H1 (cell line): ENCODE measurements around the gene MRPL9. TPM values are rescaled to one million over a fixed set of nuclear protein-coding genes. Genes with fewer than 3 reads are reported as not detected.
A peak's percentile ranks its signal among the peaks of the same experiment; 100 is the strongest.

Source experiments
- CTCF ChIA-PET: fragments of 300-600 bp; sonication (Branson Sonifier 250); formaldehyde crosslinking; loops from one replicate; lab custom pipeline; 2021; ENCODE audit not compliant: partially characterized antibody; lab: Charles Lee
- POLR2A ChIA-PET: fragments of 300-600 bp; sonication (Branson Sonifier 250); formaldehyde crosslinking; loops from one replicate; lab custom pipeline; 2021; ENCODE audit warnings: inconsistent platforms; ENCODE audit not compliant: partially characterized antibody; lab: Charles Lee
- DNase-seq, 2 experiments: peaks; one replicate each; pipeline versions ENCODE4 v3.0.0 to v3.0.0-alpha.2; 2010 to 2022; ENCODE audit warnings: low spot score in 2 of 2, low read depth in 1 of 2, mixed read lengths in 1 of 2
- FAIRE-seq: peaks from 2 replicates; lab custom pipeline; 2011; peaks lifted over from hg19 to GRCh38; lab: Jason Lieb, UNC
- H2AFZ ChIP-seq: 2 replicates; pipeline ENCODE4 v1.8.1; 2012; ENCODE audit warnings: low read length, inconsistent platforms
- H2AK5ac ChIP-seq: 2 replicates; pipeline ENCODE4 v1.6.1; 2013; ENCODE audit warnings: low read depth, low read length
- H2BK120ac ChIP-seq: replicated peaks from 2 replicates; pipeline ENCODE3; 2013; ENCODE audit warnings: low read depth, low read length, inconsistent platforms
- H2BK12ac ChIP-seq: 2 replicates; pipeline ENCODE4 v1.6.1; 2013; ENCODE audit warnings: low read depth, low read length
- H2BK15ac ChIP-seq: 2 replicates; pipeline ENCODE4 v1.6.1; 2013; ENCODE audit warnings: low read length
- H2BK20ac ChIP-seq: 2 replicates; pipeline ENCODE4 v1.6.1; 2013; ENCODE audit warnings: low read length
- H2BK5ac ChIP-seq: 2 replicates; pipeline ENCODE4 v1.6.1; 2013; ENCODE audit warnings: low read depth, low read length
- H3K14ac ChIP-seq: 2 replicates; pipeline ENCODE4 v1.6.1; 2013; ENCODE audit warnings: inconsistent platforms; ENCODE audit not compliant: insufficient read length
- H3K18ac ChIP-seq: 2 replicates; pipeline ENCODE4 v1.6.1; 2013; ENCODE audit warnings: low read length; ENCODE audit errors: extremely low read depth
- H3K23ac ChIP-seq: 2 replicates; pipeline ENCODE4 v1.6.1; 2013; ENCODE audit warnings: inconsistent platforms; ENCODE audit not compliant: insufficient read length
- H3K23me2 ChIP-seq: 2 replicates; pipeline ENCODE4 v1.6.1; 2013; ENCODE audit warnings: low read depth, low read length
- H3K27ac ChIP-seq: 2 replicates; pipeline ENCODE4 v1.6.1; 2011; ENCODE audit warnings: low read depth, low read length, inconsistent platforms
- H3K27me3 ChIP-seq, 4 experiments: replicated peaks in 1 of 4; 1 replicate in 1 of 4; 2 replicates in 3 of 4; pipeline versions ENCODE4 v1.6.1 to v1.8.1; 2011 to 2013; ENCODE audit warnings: low read length in 3 of 4, mild to moderate bottlenecking in 3 of 4, inconsistent platforms in 2 of 4, mixed read lengths in 2 of 4, moderate library complexity in 1 of 4; ENCODE audit not compliant: control insufficient read depth in 3 of 4, insufficient read depth in 3 of 4; ENCODE audit errors: extremely low read depth in 1 of 4
- H3K36me3 ChIP-seq, 4 experiments: 2 replicates each; pipeline versions ENCODE4 v1.6.1 to v1.8.1; 2011 to 2013; ENCODE audit warnings: mild to moderate bottlenecking in 4 of 4, low read length in 3 of 4, moderate library complexity in 2 of 4, control low read depth in 1 of 4, inconsistent platforms in 1 of 4; ENCODE audit not compliant: insufficient read depth in 4 of 4, control insufficient read depth in 2 of 4
- H3K4ac ChIP-seq: replicated peaks from 2 replicates; pipeline ENCODE3; 2013; ENCODE audit warnings: low read length, low read depth, mixed read lengths, inconsistent platforms; ENCODE audit not compliant: insufficient read length
- H3K4me1 ChIP-seq, 4 experiments: replicated peaks in 1 of 4; 1 replicate in 1 of 4; 2 replicates in 3 of 4; pipeline versions ENCODE4 v1.6.1 to v1.8.1; 2011 to 2013; ENCODE audit warnings: low read length in 3 of 4, inconsistent platforms in 2 of 4, mixed read lengths in 1 of 4; ENCODE audit not compliant: insufficient read depth in 4 of 4, control insufficient read depth in 3 of 4
- H3K4me2 ChIP-seq, 2 experiments: 2 replicates each; pipeline versions ENCODE4 v1.6.1 to v1.8.1; 2011 to 2013; ENCODE audit warnings: low read depth in 2 of 2, low read length in 2 of 2, control low read depth in 1 of 2, inconsistent platforms in 1 of 2, mild to moderate bottlenecking in 1 of 2; ENCODE audit not compliant: insufficient read depth in 1 of 2
- H3K4me3 ChIP-seq, 4 experiments: fragments of 200-600, 300-600 bp in 1 of 4; sonication (generic), shearing (Covaris generic), sonication (Bioruptor Twin) in 1 of 4; 2 replicates each; pipeline versions ENCODE4 v1.5.1 to v1.8.1; 2011 to 2016; ENCODE audit warnings: low read length in 4 of 4, low read depth in 3 of 4, control low read depth in 2 of 4, inconsistent platforms in 2 of 4, mild to moderate bottlenecking in 2 of 4, mixed read lengths in 1 of 4, moderate library complexity in 1 of 4; ENCODE audit not compliant: insufficient read depth in 2 of 4; ENCODE audit errors: extremely low read depth in 1 of 4
- H3K56ac ChIP-seq: replicated peaks from 2 replicates; pipeline ENCODE3; 2013; ENCODE audit warnings: low read depth, mild to moderate bottlenecking, mixed read lengths, low read length, inconsistent platforms; ENCODE audit not compliant: insufficient read length
- H3K79me1 ChIP-seq: 2 replicates; pipeline ENCODE4 v1.6.1; 2013; ENCODE audit warnings: low read depth, low read length, control low read depth
- H3K79me2 ChIP-seq, 2 experiments: 2 replicates each; pipeline versions ENCODE4 v1.6.1 to v1.8.1; 2012 to 2013; ENCODE audit warnings: low read length in 2 of 2, mild to moderate bottlenecking in 2 of 2, inconsistent platforms in 1 of 2; ENCODE audit not compliant: insufficient read depth in 2 of 2, control insufficient read depth in 1 of 2
- H3K9ac ChIP-seq, 4 experiments: replicated peaks in 1 of 4; 1 replicate in 1 of 4; 2 replicates in 3 of 4; pipeline versions ENCODE4 v1.6.1 to v1.8.1; 2011 to 2013; ENCODE audit warnings: low read depth in 3 of 4, low read length in 3 of 4, control low read depth in 2 of 4, mild to moderate bottlenecking in 2 of 4, moderate library complexity in 2 of 4, inconsistent platforms in 1 of 4; ENCODE audit errors: extremely low read depth in 1 of 4
- H3K9me3 ChIP-seq, 2 experiments: 2 replicates each; pipeline versions ENCODE4 v1.6.1 to v1.8.1; 2012 to 2013; ENCODE audit warnings: mild to moderate bottlenecking in 2 of 2, moderate library complexity in 2 of 2, control low read depth in 1 of 2, inconsistent platforms in 1 of 2, low read depth in 1 of 2, low read length in 1 of 2, mixed read lengths in 1 of 2; ENCODE audit not compliant: insufficient read depth in 2 of 2
- H4K20me1 ChIP-seq, 2 experiments: replicated peaks in 1 of 2; 2 replicates each; pipeline versions ENCODE3 to v1.8.1; 2011 to 2013; ENCODE audit warnings: inconsistent platforms in 2 of 2, low read length in 2 of 2, mild to moderate bottlenecking in 1 of 2; ENCODE audit not compliant: insufficient read depth in 2 of 2, control insufficient read depth in 1 of 2
- H4K5ac ChIP-seq: 2 replicates; pipeline ENCODE4 v1.6.1; 2013; ENCODE audit warnings: low read length, low read depth, mixed read lengths, inconsistent platforms; ENCODE audit not compliant: insufficient read length
- H4K8ac ChIP-seq: 2 replicates; pipeline ENCODE4 v1.8.0; 2013; ENCODE audit warnings: mild to moderate bottlenecking, moderate library complexity, low read length, inconsistent platforms; ENCODE audit not compliant: insufficient read depth; ENCODE audit errors: extremely low read depth
- H4K91ac ChIP-seq: replicated peaks from 2 replicates; pipeline ENCODE3; 2013; ENCODE audit warnings: low read length, mixed read lengths, inconsistent platforms; ENCODE audit not compliant: insufficient read length
- ASH2L ChIP-seq: fragments of 200-600, 300-600 bp; sonication (generic); IDR thresholded peaks from one replicate; pipeline ENCODE4 v1.7.1; 2017; ENCODE audit warnings: low read length
- BACH1 ChIP-seq: IDR thresholded peaks from 2 replicates; pipeline ENCODE4 v1.6.1; 2012; ENCODE audit warnings: low read length, improper control_type of control experiment
- CTCF ChIP-seq, 3 experiments: IDR thresholded peaks; 1 replicate in 2 of 3; 2 replicates in 1 of 3; pipeline versions ENCODE4 v1.5.1 to v1.6.1; 2011; ENCODE audit warnings: low read length in 3 of 3, mild to moderate bottlenecking in 3 of 3, inconsistent platforms in 2 of 3, low read depth in 1 of 3, moderate library complexity in 1 of 3; ENCODE audit not compliant: insufficient read depth in 1 of 3; ENCODE audit errors: control extremely low read depth in 1 of 3
- KDM4A ChIP-seq: IDR thresholded peaks from one replicate; pipeline ENCODE4 v1.7.1; 2012; ENCODE audit warnings: low read depth, mild to moderate bottlenecking, moderate library complexity, low read length, inconsistent platforms; ENCODE audit not compliant: severe bottlenecking
- POU5F1 ChIP-seq: IDR thresholded peaks from 2 replicates; pipeline ENCODE4 v1.6.1; 2011; ENCODE audit warnings: low read depth, mild to moderate bottlenecking, low read length, moderate library complexity
- SP1 ChIP-seq: IDR thresholded peaks from 2 replicates; pipeline ENCODE4 v1.6.1; 2011; ENCODE audit warnings: low read depth, low read length
- WGBS, 2 experiments: shearing (Covaris generic) in 1 of 2; methylation state at CpG; one replicate each; pipeline versions ENCODE4 v1.1.6 to v1.1.7; 2013 to 2015; ENCODE audit warnings: low lambda C conversion rate in 2 of 2, mixed read lengths in 2 of 2, inconsistent platforms in 1 of 2, low coverage in 1 of 2, missing lambda C conversion rate in 1 of 2; ENCODE audit not compliant: insufficient replicate concordance in 2 of 2, insufficient coverage in 1 of 2, insufficient read length in 1 of 2; ENCODE audit errors: extremely low coverage in 1 of 2, missing lambda C conversion rate in 1 of 2; 5-methylcytosine and 5-hydroxymethylcytosine counted together
- polyA plus RNA-seq, 7 experiments: library from polyadenylated mRNA; depleted of rRNA in 3 of 7; stranded (reverse) in 5 of 7; unstranded in 2 of 7; fragments of >200 nt in 5 of 7; fragments of 200-250 nt in 2 of 7; gene quantifications; 1 replicate in 5 of 7; 2 replicates in 1 of 7; 4 replicates in 1 of 7; pipeline versions ENCODE4 v1.2.1 to v1.2.3, GENCODE V29; 2011 to 2013; ENCODE audit warnings: missing spikeins in 2 of 7, mixed read lengths in 2 of 7
- total RNA-seq: library from RNA; stranded (reverse); fragmentation: NEBNext Ultra II Directional; extraction: Animal tissue kit (Norgen Biotek cat#: 25700); gene quantifications from 2 replicates; pipeline ENCODE4 v1.2.1, GENCODE V29; 2021

The MRPL9 gene
- total and polyA plus RNA-seq, 2 of the 8 experiments (the other 6 are each of a cell fraction or from before 2014, with no cell fraction given), result 74.9 to 113 TPM

DNA sequence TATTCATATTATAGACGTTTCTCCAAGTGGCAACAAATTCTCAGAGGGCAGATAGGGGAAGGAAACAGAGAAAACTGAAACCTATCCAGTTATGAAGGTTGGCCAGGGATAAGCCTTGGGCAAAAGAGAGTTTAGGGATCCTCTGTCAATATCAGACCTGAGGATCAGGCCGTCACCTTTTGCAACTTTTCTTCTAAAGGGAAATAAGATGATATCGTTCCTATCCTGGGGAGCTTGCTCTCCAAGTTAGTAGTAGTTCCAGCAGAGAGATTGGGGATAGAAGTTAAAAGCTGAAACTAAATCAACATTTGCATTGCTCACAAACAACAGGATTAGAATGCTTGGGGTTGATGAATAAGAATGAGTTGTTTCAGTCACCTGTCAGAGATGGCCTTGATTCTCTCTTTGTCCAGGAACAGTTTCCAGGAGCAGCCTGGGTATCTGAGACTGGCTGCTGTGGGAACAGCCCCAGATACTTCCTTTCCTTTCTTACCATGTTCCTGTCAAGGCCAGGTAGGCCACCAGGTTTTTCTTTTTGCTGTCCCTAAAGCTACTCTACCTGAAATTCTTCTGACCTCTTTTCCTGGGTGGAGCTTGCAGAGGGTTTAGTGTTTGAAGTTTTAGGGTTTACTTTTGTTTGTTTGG lies 39.4 kb downstream of the MRPL9 start:
- no peaks in the 10 kb centered on the region for H3K79me2 ChIP-seq
- no peak overlapping the region for H3K4me3 ChIP-seq
- H2BK20ac ChIP-seq, result peak overlapping the region; percentile 87; the same call in 1 of the 2 replicates
- H4K8ac ChIP-seq, result no peak overlapping the region
- H3K23me2 ChIP-seq, result peaks cover 4% of the 10 kb centered on the region; the same call in 1 of the 2 replicates
- POLR2A ChIA-PET, result interaction anchor here (0.6 to 1.0 kb wide), 3 partner anchors 104 to 211 kb away, joined by 3 read pairs; no protein-coding TSS in a partner anchor
- H2AFZ ChIP-seq, result 0 out of 2 replicates have a peak overlapping the region, but pooled peaks have one; percentile 10
- FAIRE-seq (no peak), DNase-seq (no peak)
- H3K4me2 ChIP-seq, result peak overlapping the region in 1 of 2 experiments; percentile 13; a peak in 2 of 4 replicates
- CTCF ChIA-PET, result interaction anchor here (0.6 to 4.4 kb wide), 9 partner anchors 8 to 157 kb away, joined by 3 to 23 read pairs (median 3); partner anchors contain the start of gene C2CD4D
- H2AK5ac ChIP-seq, result no peak overlapping the region
- no peak overlapping the region; the same call in 1 of the 2 replicates for H2BK12ac ChIP-seq
- H2BK5ac ChIP-seq, result no peak overlapping the region
- H3K9me3 ChIP-seq, result no peaks in the 10 kb centered on the region
- no peak overlapping the region for H3K4ac ChIP-seq
- no peak overlapping the region for H2BK15ac ChIP-seq
- TF ChIP-seq KDM4A (no peak), CTCF (IDR thresholded peaks at IDR 0.05; ENCODE audit: control extremely low read depth in 1 of 3, insufficient read depth in 1 of 3, low read depth in 1 of 3, low read length in 3 of 3) (no peak), SP1 (0 out of 2 replicates have a peak, but pooled peaks have one; percentile 48), POU5F1 (no peak), BACH1 (no peak), ASH2L (no peak)
- H3K4me1 ChIP-seq, result peaks cover 0 to 12% (median 7%) of the 10 kb centered on the region in 4 experiments; a peak in 6 of 7 replicates
- H3K18ac ChIP-seq, result no peak overlapping the region
- peaks cover 6 to 21% (median 17%) of the 10 kb centered on the region in 4 experiments for H3K27me3 ChIP-seq
- H3K36me3 ChIP-seq, result no peaks in the 10 kb centered on the region
- H3K27ac ChIP-seq, result no peak overlapping the region
- H3K56ac ChIP-seq, result no peak overlapping the region
- H4K20me1 ChIP-seq, result peaks cover 0 to 1% of the 10 kb centered on the region in 2 experiments
- H3K79me1 ChIP-seq, result no peaks in the 10 kb centered on the region
- H2BK120ac ChIP-seq, result no peak overlapping the region
- no peak overlapping the region for H3K9ac ChIP-seq
- no peak overlapping the region for H4K91ac ChIP-seq
- no peak overlapping the region for H3K23ac ChIP-seq
- WGBS, 2 experiments, result 65% methylated on average over 3 of the region's 3 CpGs; no CpG with 5 or more reads in 1 of the 2 experiments
- H4K5ac ChIP-seq, result no peak overlapping the region
- H3K14ac ChIP-seq, result no peak overlapping the region
